Osteocyte (in vitro differentiated cells): ENCODE data around the gene CARD10. TPM values are rescaled to one million over a fixed set of nuclear protein-coding genes. Genes with fewer than 3 reads are reported as not detected.
A peak's percentile ranks its signal among the peaks of the same experiment; 100 is the strongest.

ENCODE experiments used
- DNase-seq: peaks from one replicate; pipeline ENCODE4 v3.0.0; 2021; ENCODE audit warnings: mixed read lengths; ENCODE audit not compliant: unreplicated experiment; ENCODE audit errors: extremely low spot score
- H3K27ac Mint-ChIP-seq: one replicate; pipeline ENCODE4 v1.8.0; 2021; ENCODE audit warnings: mild to moderate bottlenecking, mixed read lengths; ENCODE audit not compliant: unreplicated experiment
- H3K27me3 Mint-ChIP-seq: one replicate; pipeline ENCODE4 v1.8.0; 2021; ENCODE audit warnings: mixed read lengths; ENCODE audit not compliant: unreplicated experiment
- H3K36me3 Mint-ChIP-seq: one replicate; pipeline ENCODE4 v1.8.0; 2021; ENCODE audit warnings: mixed read lengths; ENCODE audit not compliant: unreplicated experiment
- H3K4me1 Mint-ChIP-seq: one replicate; pipeline ENCODE4 v1.8.0; 2021; ENCODE audit warnings: mixed read lengths; ENCODE audit not compliant: unreplicated experiment
- H3K4me3 Mint-ChIP-seq: one replicate; pipeline ENCODE4 v1.8.0; 2021; ENCODE audit warnings: mild to moderate bottlenecking, moderate library complexity, mixed read lengths; ENCODE audit not compliant: unreplicated experiment
- H3K9me3 Mint-ChIP-seq: one replicate; pipeline ENCODE4 v1.8.0; 2021; ENCODE audit warnings: mixed read lengths; ENCODE audit not compliant: unreplicated experiment
- CTCF ChIP-seq: fragments of 200-600 bp; sonication (generic); IDR thresholded peaks from 2 replicates; pipeline ENCODE4 v1.5.0; 2021; ENCODE audit warnings: antibody characterized with exemption, mild to moderate bottlenecking, moderate library complexity
- total RNA-seq: library from RNA; stranded (reverse); gene quantifications from 2 replicates; pipeline ENCODE4 v1.2.1, GENCODE V29; 2021

The CARD10 gene
- total RNA-seq, 1 donor from 2014 or later = 31.5 TPM

GRCh38 chr22:37505565-37505964 lies 13.7 kb downstream of the CARD10 start:
- no peaks in the 10 kb centered on the region for H3K9me3 Mint-ChIP-seq
- H3K27ac Mint-ChIP-seq = no peak overlapping the region
- H3K36me3 Mint-ChIP-seq = peaks cover 15% of the 10 kb centered on the region
- H3K4me3 Mint-ChIP-seq = no peak overlapping the region
- DNase-seq = no peak
- TF ChIP-seq CTCF = no peak
- H3K4me1 Mint-ChIP-seq = peaks cover 40% of the 10 kb centered on the region
- no peaks in the 10 kb centered on the region for H3K27me3 Mint-ChIP-seq

- DNase-seq = no peak
- no peaks in the 10 kb centered on the region for H3K9me3 Mint-ChIP-seq
- no peak overlapping the region for H3K4me3 Mint-ChIP-seq
- no peaks in the 10 kb centered on the region for H3K27me3 Mint-ChIP-seq
- H3K36me3 Mint-ChIP-seq = peaks cover 15% of the 10 kb centered on the region
- peaks cover 40% of the 10 kb centered on the region for H3K4me1 Mint-ChIP-seq
- no peak for TF ChIP-seq CTCF
- H3K27ac Mint-ChIP-seq = no peak overlapping the region
Observed at GRCh38 chr22:37504964-37505363, 14.3 kb downstream of the CARD10 start.

GRCh38 chr22:37503850-37504249 lies 15.4 kb downstream of the CARD10 start:
- H3K36me3 Mint-ChIP-seq = peaks cover 15% of the 10 kb centered on the region
- no peaks in the 10 kb centered on the region for H3K9me3 Mint-ChIP-seq
- H3K4me3 Mint-ChIP-seq = no peak overlapping the region
- no peak overlapping the region for H3K27ac Mint-ChIP-seq
- no peaks in the 10 kb centered on the region for H3K27me3 Mint-ChIP-seq
- no peak for TF ChIP-seq CTCF
- no peak for DNase-seq
- peaks cover 45% of the 10 kb centered on the region for H3K4me1 Mint-ChIP-seq

- no peaks in the 10 kb centered on the region for H3K27me3 Mint-ChIP-seq
- TF ChIP-seq CTCF = no peak
- DNase-seq = no peak
- no peak overlapping the region for H3K4me3 Mint-ChIP-seq
- H3K36me3 Mint-ChIP-seq = peaks cover 15% of the 10 kb centered on the region
- H3K9me3 Mint-ChIP-seq = no peaks in the 10 kb centered on the region
- H3K27ac Mint-ChIP-seq = peak overlapping the region; percentile 61
- H3K4me1 Mint-ChIP-seq = peaks cover 46% of the 10 kb centered on the region
Observed at GRCh38 chr22:37503183-37503683, 16.0 kb downstream of the CARD10 start.

- Mint-ChIP-seq H3K27me3 (no peaks in the 10 kb centered on the region), H3K9me3 (no peaks in the 10 kb centered on the region), H3K4me3 (no peak overlapping the region), H3K36me3 (peaks cover 10% of the 10 kb centered on the region), H3K4me1 (peaks cover 53% of the 10 kb centered on the region), H3K27ac (peak overlapping the region; percentile 91)
- TF ChIP-seq CTCF = no peak
- DNase-seq = no peak
Observed at GRCh38 chr22:37502342-37503182, 16.7 kb downstream of the CARD10 start.
